ENCODE results near the gene F2RL2. TPM values are rescaled to one million over a fixed set of nuclear protein-coding genes. Genes with fewer than 3 reads are reported as not detected.
A peak's percentile ranks its signal among the peaks of the same experiment; 100 is the strongest.

Gene F2RL2
- total and polyA plus RNA-seq, 2 donors (not counting 1 experiment from before 2014, with no cell fraction given), result not detected

DNA sequence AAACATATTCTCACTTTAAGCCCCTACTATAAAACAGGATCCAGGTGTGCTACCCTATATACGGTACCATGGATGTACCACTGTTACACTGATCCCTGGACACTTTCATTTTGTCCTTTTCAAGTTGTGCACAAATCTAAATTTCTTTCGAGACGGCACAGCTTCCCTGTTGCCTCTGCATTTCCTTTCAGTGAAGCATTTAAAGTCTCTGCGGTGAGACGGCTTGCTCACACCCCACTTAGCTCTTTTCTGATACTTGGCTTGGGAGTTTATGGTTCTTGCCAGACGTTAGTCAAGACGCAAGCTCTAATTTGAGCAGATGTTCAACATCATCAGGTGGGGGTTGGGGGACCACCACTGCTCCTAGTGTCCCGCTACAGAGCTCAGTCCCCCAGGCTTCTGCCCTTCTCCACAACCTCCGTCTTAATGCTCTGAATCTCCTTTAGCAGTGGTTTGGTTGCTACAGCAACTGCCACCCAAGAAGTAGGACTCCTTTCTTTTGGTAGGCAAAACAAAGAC is 15.8 kb downstream of the F2RL2 start:
- POLR2A ChIA-PET, result no interaction called here
- H3K9me3 ChIP-seq (ENCODE audit: control extremely low read depth in 1 of 3, control insufficient read depth in 2 of 3, insufficient read depth in 1 of 3, low read length in 2 of 3), result no peaks in the 10 kb centered on the region
- ATAC-seq (ENCODE audit: low read depth), result no peak
- H3K9ac ChIP-seq (ENCODE audit: low read length), result peak overlapping the region; percentile 60
- peak overlapping the region; percentile 62 for H3K4me2 ChIP-seq (replicated peaks; ENCODE audit: low read depth, low read length, poor library complexity, severe bottlenecking)
- intact Hi-C loops (cut with micrococcal nuclease), result no loop called here
- 34% methylated on average over 7 of the region's 9 CpGs for WGBS (ENCODE audit: insufficient coverage)
- Mint-ChIP-seq H3K9me3 (ENCODE audit: insufficient read depth) (no peaks in the 10 kb centered on the region), H3K4me3 (no peak overlapping the region), H3K27me3 (no peaks in the 10 kb centered on the region), H3K27ac (no peak overlapping the region), H3K4me1 (peaks cover 9% of the 10 kb centered on the region)
- peak overlapping the region in 3 of 5 experiments; percentile 13 to 61 (median 50) for H3K4me3 ChIP-seq (ENCODE audit: control extremely low read depth in 1 of 5, extremely low read depth in 1 of 5, insufficient read depth in 1 of 5, low read depth in 2 of 5, low read length in 4 of 5)
- peaks cover 0 to 9% of the 10 kb centered on the region in 2 experiments for H3K36me3 ChIP-seq (replicated peaks in 1 of 2; ENCODE audit: control extremely low read depth in 1 of 2, control insufficient read depth in 1 of 2, extremely low read depth in 1 of 2, insufficient read depth in 2 of 2, low read length in 1 of 2)
- H4K20me1 ChIP-seq (ENCODE audit: control insufficient read depth, insufficient read depth, low read length, poor library complexity, severe bottlenecking), result no peaks in the 10 kb centered on the region
- H3K27me3 ChIP-seq (replicated peaks in 1 of 4; ENCODE audit: control extremely low read depth in 1 of 4, control insufficient read depth in 3 of 4, insufficient read depth in 4 of 4, low read length in 3 of 4), result no peaks in the 10 kb centered on the region
- TF ChIP-seq EZH2 (IDR thresholded peaks at IDR 0.05; ENCODE audit: borderline replicate concordance, insufficient read depth, low read depth, low read length, poor library complexity, severe bottlenecking), result no peak
- TF ChIP-seq, protein P1, sequence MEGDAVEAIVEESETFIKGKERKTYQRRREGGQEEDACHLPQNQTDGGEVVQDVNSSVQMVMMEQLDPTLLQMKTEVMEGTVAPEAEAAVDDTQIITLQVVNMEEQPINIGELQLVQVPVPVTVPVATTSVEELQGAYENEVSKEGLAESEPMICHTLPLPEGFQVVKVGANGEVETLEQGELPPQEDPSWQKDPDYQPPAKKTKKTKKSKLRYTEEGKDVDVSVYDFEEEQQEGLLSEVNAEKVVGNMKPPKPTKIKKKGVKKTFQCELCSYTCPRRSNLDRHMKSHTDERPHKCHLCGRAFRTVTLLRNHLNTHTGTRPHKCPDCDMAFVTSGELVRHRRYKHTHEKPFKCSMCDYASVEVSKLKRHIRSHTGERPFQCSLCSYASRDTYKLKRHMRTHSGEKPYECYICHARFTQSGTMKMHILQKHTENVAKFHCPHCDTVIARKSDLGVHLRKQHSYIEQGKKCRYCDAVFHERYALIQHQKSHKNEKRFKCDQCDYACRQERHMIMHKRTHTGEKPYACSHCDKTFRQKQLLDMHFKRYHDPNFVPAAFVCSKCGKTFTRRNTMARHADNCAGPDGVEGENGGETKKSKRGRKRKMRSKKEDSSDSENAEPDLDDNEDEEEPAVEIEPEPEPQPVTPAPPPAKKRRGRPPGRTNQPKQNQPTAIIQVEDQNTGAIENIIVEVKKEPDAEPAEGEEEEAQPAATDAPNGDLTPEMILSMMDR (IDR thresholded peaks at IDR 0.05), result no peak
- no peaks in the 10 kb centered on the region for H3K79me2 ChIP-seq (ENCODE audit: control insufficient read depth, insufficient read depth, low read length)
- H3K27ac ChIP-seq (ENCODE audit: low read length in 2 of 2), result peak overlapping the region; percentile 77 to 80
- no peak for DNase-seq
- no peak overlapping the region for H2AFZ ChIP-seq (ENCODE audit: insufficient read depth, low read depth, low read length, poor library complexity, severe bottlenecking)
- peaks cover 0 to 7% of the 10 kb centered on the region in 2 donors for H3K4me1 ChIP-seq (ENCODE audit: control insufficient read depth in 2 of 2, insufficient read depth in 2 of 2, low read length in 2 of 2)
- CTCF ChIA-PET, result interaction anchor here (1.1 kb wide), 1 partner anchor 167 kb away, joined by 5 read pairs; no protein-coding TSS in a partner anchor

- Histone ChIP-seq H3K9me3 (ENCODE audit: control extremely low read depth in 1 of 3, control insufficient read depth in 2 of 3, insufficient read depth in 1 of 3, low read length in 2 of 3) (no peaks in the 10 kb centered on the region), H4K20me1 (ENCODE audit: control insufficient read depth, insufficient read depth, low read length, poor library complexity, severe bottlenecking) (no peaks in the 10 kb centered on the region), H3K4me2 (replicated peaks; ENCODE audit: low read depth, low read length, poor library complexity, severe bottlenecking) (peak overlapping the region; percentile 62), H3K79me2 (ENCODE audit: control insufficient read depth, insufficient read depth, low read length) (no peaks in the 10 kb centered on the region), H3K4me1 (ENCODE audit: control insufficient read depth in 2 of 2, insufficient read depth in 2 of 2, low read length in 2 of 2) (peaks cover 0 to 7% of the 10 kb centered on the region in 2 donors), H3K9ac (ENCODE audit: low read length) (peak overlapping the region; percentile 60), H2AFZ (ENCODE audit: insufficient read depth, low read depth, low read length, poor library complexity, severe bottlenecking) (no peak overlapping the region), H3K36me3 (replicated peaks in 1 of 2; ENCODE audit: control extremely low read depth in 1 of 2, control insufficient read depth in 1 of 2, extremely low read depth in 1 of 2, insufficient read depth in 2 of 2, low read length in 1 of 2) (peaks cover 0 to 9% of the 10 kb centered on the region in 2 experiments), H3K27me3 (replicated peaks in 1 of 4; ENCODE audit: control extremely low read depth in 1 of 4, control insufficient read depth in 3 of 4, insufficient read depth in 4 of 4, low read length in 3 of 4) (no peaks in the 10 kb centered on the region), H3K27ac (ENCODE audit: low read length in 2 of 2) (peak overlapping the region; percentile 77 to 80), H3K4me3 (ENCODE audit: control extremely low read depth in 1 of 5, extremely low read depth in 1 of 5, insufficient read depth in 1 of 5, low read depth in 2 of 5, low read length in 4 of 5) (peak overlapping the region in 3 of 5 experiments; percentile 23 to 61 (median 50))
- Mint-ChIP-seq H3K4me3 (no peak overlapping the region), H3K9me3 (ENCODE audit: insufficient read depth) (no peaks in the 10 kb centered on the region), H3K27me3 (no peaks in the 10 kb centered on the region), H3K27ac (no peak overlapping the region), H3K4me1 (peaks cover 9% of the 10 kb centered on the region)
- intact Hi-C loops (cut with micrococcal nuclease), result no loop called here
- POLR2A ChIA-PET, result no interaction called here
- CTCF ChIA-PET, result interaction anchor here (1.1 kb wide), 1 partner anchor 167 kb away, joined by 5 read pairs; no protein-coding TSS in a partner anchor
- TF ChIP-seq EZH2 (IDR thresholded peaks at IDR 0.05; ENCODE audit: borderline replicate concordance, insufficient read depth, low read depth, low read length, poor library complexity, severe bottlenecking), result no peak
- TF ChIP-seq, protein P1 (IDR thresholded peaks at IDR 0.05), result no peak
- ATAC-seq (ENCODE audit: low read depth) (no peak), DNase-seq (no peak)
- WGBS (ENCODE audit: insufficient coverage), result 20% methylated on average over 1 of the region's 2 CpGs
Observed at GRCh38 chr5:76606701-76607100, 16.5 kb downstream of the F2RL2 start.

All from B cell (primary cell).